Measurements from ENCODE around the gene MPDU1.

DNA sequence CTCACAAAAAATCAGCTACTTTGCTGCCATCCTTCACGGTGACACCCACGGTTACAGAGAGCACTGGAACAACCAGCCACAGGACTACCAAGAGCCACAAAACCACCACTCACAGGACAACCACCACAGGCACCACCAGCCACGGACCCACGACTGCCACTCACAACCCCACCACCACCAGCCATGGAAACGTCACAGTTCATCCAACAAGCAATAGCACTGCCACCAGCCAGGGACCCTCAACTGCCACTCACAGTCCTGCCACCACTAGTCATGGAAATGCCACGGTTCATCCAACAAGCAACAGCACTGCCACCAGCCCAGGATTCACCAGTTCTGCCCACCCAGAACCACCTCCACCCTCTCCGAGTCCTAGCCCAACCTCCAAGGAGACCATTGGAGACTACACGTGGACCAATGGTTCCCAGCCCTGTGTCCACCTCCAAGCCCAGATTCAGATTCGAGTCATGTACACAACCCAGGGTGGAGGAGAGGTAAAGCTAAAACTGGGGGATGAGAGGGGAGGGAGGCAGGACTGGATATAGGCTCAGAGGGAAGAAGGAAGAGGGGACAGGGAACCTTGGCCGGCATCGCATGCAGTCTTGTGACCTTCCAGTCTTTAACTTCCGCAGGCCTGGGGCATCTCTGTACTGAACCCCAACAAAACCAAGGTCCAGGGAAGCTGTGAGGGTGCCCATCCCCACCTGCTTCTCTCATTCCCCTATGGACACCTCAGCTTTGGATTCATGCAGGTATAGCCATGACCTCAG, 3.6 kb upstream of the MPDU1 start:
- TF ChIP-seq, protein P1, sequence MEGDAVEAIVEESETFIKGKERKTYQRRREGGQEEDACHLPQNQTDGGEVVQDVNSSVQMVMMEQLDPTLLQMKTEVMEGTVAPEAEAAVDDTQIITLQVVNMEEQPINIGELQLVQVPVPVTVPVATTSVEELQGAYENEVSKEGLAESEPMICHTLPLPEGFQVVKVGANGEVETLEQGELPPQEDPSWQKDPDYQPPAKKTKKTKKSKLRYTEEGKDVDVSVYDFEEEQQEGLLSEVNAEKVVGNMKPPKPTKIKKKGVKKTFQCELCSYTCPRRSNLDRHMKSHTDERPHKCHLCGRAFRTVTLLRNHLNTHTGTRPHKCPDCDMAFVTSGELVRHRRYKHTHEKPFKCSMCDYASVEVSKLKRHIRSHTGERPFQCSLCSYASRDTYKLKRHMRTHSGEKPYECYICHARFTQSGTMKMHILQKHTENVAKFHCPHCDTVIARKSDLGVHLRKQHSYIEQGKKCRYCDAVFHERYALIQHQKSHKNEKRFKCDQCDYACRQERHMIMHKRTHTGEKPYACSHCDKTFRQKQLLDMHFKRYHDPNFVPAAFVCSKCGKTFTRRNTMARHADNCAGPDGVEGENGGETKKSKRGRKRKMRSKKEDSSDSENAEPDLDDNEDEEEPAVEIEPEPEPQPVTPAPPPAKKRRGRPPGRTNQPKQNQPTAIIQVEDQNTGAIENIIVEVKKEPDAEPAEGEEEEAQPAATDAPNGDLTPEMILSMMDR (IDR thresholded peaks at IDR 0.05; ENCODE audit: insufficient read depth, low read length, poor library complexity, severe bottlenecking) = no peak
- TF ChIP-seq EZH2phosphoT487 (conservative IDR thresholded peaks at IDR 0.05; ENCODE audit: low read length) = no peak

Measured in SU-DHL-6 (cell line).